ENCODE data around the gene KRTCAP3. TPM values are rescaled to one million over a fixed set of nuclear protein-coding genes. Genes with fewer than 3 reads are reported as not detected.

KRTCAP3 gene
- total RNA-seq, 4 donors from 2014 or later = 3.6 to 18.1 TPM; not detected in 2

DNA sequence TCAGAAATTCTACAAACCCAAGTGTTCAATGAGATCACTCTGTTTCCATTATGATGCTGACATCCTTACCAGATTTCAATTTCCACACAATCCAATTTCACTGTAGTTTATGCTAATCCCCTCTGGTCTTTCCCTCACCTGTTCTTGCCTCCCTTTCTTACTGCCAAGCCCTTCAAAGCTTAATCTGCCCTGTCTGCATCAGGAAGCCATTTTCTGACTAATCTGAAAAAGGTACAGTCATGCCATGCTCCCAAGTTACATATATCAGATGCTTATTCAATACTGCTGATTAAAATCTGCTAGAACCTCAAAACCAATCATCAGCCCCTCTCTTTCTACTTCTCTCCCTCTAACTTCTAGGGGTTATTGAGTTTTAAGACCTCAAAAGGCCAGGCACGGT lies 8.9 kb downstream of the KRTCAP3 start:
- Histone ChIP-seq H3K4me1 (no peaks in the 10 kb centered on the region), H3K36me3 (peaks cover 0 to 92% (median 6%) of the 10 kb centered on the region in 3 donors), H3K9me3 (no peaks in the 10 kb centered on the region), H3K27me3 (no peaks in the 10 kb centered on the region), H3K27ac (no peak overlapping the region), H3K4me3 (no peak overlapping the region)
- TF ChIP-seq EP300 (IDR thresholded peaks at IDR 0.05) = no peak
- TF ChIP-seq, protein P1, sequence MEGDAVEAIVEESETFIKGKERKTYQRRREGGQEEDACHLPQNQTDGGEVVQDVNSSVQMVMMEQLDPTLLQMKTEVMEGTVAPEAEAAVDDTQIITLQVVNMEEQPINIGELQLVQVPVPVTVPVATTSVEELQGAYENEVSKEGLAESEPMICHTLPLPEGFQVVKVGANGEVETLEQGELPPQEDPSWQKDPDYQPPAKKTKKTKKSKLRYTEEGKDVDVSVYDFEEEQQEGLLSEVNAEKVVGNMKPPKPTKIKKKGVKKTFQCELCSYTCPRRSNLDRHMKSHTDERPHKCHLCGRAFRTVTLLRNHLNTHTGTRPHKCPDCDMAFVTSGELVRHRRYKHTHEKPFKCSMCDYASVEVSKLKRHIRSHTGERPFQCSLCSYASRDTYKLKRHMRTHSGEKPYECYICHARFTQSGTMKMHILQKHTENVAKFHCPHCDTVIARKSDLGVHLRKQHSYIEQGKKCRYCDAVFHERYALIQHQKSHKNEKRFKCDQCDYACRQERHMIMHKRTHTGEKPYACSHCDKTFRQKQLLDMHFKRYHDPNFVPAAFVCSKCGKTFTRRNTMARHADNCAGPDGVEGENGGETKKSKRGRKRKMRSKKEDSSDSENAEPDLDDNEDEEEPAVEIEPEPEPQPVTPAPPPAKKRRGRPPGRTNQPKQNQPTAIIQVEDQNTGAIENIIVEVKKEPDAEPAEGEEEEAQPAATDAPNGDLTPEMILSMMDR (IDR thresholded peaks at IDR 0.05) = no peak
- TF ChIP-seq POLR2A (IDR thresholded peaks at IDR 0.05) = no peak
- WGBS, 2 donors = 86 to 97% methylated on average over 1 of the region's 1 CpG
- no peak for DNase-seq (ENCODE audit: low spot score in 2 of 2)

DNA sequence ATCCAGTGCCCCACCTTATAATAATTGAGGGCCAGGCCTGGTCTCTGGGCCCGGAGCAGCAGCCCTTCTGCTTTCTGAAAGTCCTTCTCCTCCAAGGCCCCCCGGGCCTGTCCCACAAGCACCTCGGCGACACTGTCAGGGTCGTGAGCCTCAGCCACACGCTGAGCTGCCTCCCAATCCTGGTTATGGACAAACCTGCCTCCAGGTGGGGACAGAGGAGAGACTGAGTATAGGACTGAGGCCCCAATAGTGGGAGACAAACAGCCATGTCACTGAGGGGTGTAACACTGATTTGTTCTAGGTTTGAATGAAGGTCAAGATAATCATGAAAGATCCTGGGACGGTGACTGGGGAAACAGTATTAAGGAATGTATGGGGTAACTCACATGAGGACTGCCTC lies 11.8 kb downstream of the KRTCAP3 start:
- peaks cover 4 to 97% (median 8%) of the 10 kb centered on the region in 3 donors for H3K36me3 ChIP-seq
- no peaks in the 10 kb centered on the region for H3K9me3 ChIP-seq
- H3K4me3 ChIP-seq = no peak overlapping the region
- no peak for DNase-seq (ENCODE audit: low spot score in 2 of 2)
- H3K4me1 ChIP-seq = no peaks in the 10 kb centered on the region
- H3K27me3 ChIP-seq = no peaks in the 10 kb centered on the region
- H3K27ac ChIP-seq = no peak overlapping the region
- WGBS, 2 donors = 89 to 91% methylated on average over 7 of the region's 7 CpGs
- TF ChIP-seq EP300 (IDR thresholded peaks at IDR 0.05) (no peak), POLR2A (IDR thresholded peaks at IDR 0.05) (no peak)
- TF ChIP-seq, protein P1 (IDR thresholded peaks at IDR 0.05) = no peak

DNA sequence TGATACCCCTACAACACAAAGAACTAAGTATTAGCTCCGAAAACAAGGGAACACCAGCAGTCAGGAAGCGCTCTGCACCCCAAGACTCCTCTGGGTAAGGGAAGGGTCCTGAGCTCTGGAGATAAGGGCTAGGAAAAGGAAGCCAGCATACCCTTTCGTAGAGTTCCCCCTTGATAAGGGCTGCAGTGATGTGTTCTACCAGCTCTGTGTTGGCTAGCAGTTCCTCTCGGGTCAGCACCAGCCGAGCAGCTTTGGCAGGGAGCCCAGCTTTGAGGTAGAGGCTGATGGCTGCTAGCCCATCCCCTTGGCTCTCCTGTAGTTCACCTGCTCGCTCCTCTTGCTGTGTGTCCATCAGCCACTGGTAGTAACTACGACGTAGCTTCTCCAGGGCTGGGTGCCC lies 18.9 kb downstream of the KRTCAP3 start:
- DNase-seq (ENCODE audit: low spot score in 2 of 2) = no peak
- H3K9me3 ChIP-seq = no peaks in the 10 kb centered on the region
- 87 to 88% methylated on average over 8 of the region's 8 CpGs for WGBS, 2 donors
- H3K27ac ChIP-seq = no peak overlapping the region
- H3K4me1 ChIP-seq = no peaks in the 10 kb centered on the region
- no peak overlapping the region for H3K4me3 ChIP-seq
- H3K27me3 ChIP-seq = no peaks in the 10 kb centered on the region
- peaks cover 5 to 87% (median 9%) of the 10 kb centered on the region in 3 donors for H3K36me3 ChIP-seq
- TF ChIP-seq, protein P1 (IDR thresholded peaks at IDR 0.05) = no peak
- TF ChIP-seq POLR2A (IDR thresholded peaks at IDR 0.05) = no peak
- TF ChIP-seq EP300 (IDR thresholded peaks at IDR 0.05) = no peak

DNA sequence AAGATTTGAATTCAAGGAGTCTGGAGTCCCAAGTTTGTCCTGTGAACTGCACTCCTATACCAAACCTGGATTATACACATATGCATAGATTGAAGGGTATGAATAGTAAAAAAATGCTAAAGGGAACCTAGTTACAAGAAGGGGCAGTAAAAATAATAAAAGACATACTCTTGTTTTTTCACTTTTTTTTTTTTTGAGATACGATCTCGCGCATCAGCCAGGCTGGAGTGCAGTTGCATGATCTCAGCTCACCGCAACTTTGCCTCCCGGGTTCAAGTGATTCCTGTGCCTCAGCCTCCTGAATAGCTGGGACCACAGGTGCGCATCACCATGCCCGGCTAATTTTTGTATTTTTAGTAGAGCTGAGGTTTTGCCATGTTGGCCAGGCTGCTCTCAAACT lies 22.3 kb downstream of the KRTCAP3 start:
- DNase-seq (ENCODE audit: low spot score in 2 of 2) = no peak
- Histone ChIP-seq H3K9me3 (no peaks in the 10 kb centered on the region), H3K27ac (no peak overlapping the region), H3K36me3 (peaks cover 0 to 65% (median 5%) of the 10 kb centered on the region in 3 donors), H3K4me1 (no peaks in the 10 kb centered on the region), H3K27me3 (no peaks in the 10 kb centered on the region), H3K4me3 (no peak overlapping the region)
- TF ChIP-seq, protein P1 (IDR thresholded peaks at IDR 0.05) = no peak
- TF ChIP-seq POLR2A (IDR thresholded peaks at IDR 0.05) (no peak), EP300 (IDR thresholded peaks at IDR 0.05) (no peak)
- 97% methylated on average over 7 of the region's 7 CpGs for WGBS, 2 donors

DNA sequence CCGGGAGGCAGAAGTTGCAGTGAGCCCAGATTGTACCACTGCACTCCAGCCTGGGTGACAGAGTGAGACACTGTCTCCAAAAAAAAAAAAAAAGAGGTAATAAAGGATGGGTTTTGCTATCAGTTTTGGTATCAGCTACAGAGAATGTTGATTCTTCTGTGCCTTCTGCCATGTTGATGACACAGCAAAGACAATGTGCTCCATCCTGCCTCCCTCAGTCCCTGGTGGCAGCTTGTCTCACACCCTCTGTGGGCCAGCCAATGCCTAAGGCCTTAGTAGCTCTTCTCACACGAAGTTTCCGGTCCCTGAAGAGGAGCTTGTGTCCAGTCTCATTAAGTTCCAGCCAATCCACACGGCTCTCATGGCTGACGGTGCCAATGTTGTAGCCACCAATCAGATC lies 29.8 kb downstream of the KRTCAP3 start:
- H3K27ac ChIP-seq = no peak overlapping the region
- H3K9me3 ChIP-seq = no peaks in the 10 kb centered on the region
- H3K4me1 ChIP-seq = no peaks in the 10 kb centered on the region
- H3K27me3 ChIP-seq = no peaks in the 10 kb centered on the region
- peaks cover 0 to 82% (median 5%) of the 10 kb centered on the region in 3 donors for H3K36me3 ChIP-seq
- WGBS, 2 donors = 85 to 91% methylated on average over 5 of the region's 5 CpGs
- DNase-seq (ENCODE audit: low spot score in 2 of 2) = no peak
- TF ChIP-seq, protein P1 (IDR thresholded peaks at IDR 0.05) = no peak
- TF ChIP-seq EP300 (IDR thresholded peaks at IDR 0.05) = no peak
- no peak for TF ChIP-seq POLR2A (IDR thresholded peaks at IDR 0.05)
- no peak overlapping the region for H3K4me3 ChIP-seq
